K562 (cell line): ENCODE results near the gene CEP41. TPM values are rescaled to one million over a fixed set of nuclear protein-coding genes. Genes with fewer than 3 reads are reported as not detected.

ENCODE experiments used
- ATAC-seq: fragments of 200-7000 bp; cut with Tn5 transposase; 3 replicates; pipeline ENCODE4 v1.9.1; 2020; ENCODE audit warnings: moderate library complexity
- BruUV-seq: library from RNA; stranded (reverse); fragments of 400-500 nt; replicated peaks from 2 replicates; lab custom pipeline; 2021; lab: Mats Ljungman, UMichigan
- CTCF ChIA-PET: fragments of 300-600 bp; formaldehyde crosslinking; extraction: SDS; loops from one replicate; lab custom pipeline; 2021; ENCODE audit warnings: low intra/inter-chr PET ratio; lab: Yijun Ruan, JAX
- POLR2A ChIA-PET: fragments of 300-600, 350-650 bp; sonication (Branson Sonifier 250); formaldehyde crosslinking; extraction: SDS; loops from one replicate; lab custom pipeline; 2021; ENCODE audit warnings: antibody characterized with exemption, inconsistent platforms; lab: Yijun Ruan, JAX
- DNase-seq, 4 experiments: peaks; one replicate each; pipeline versions ENCODE4 v3.0.0 to v3.0.0-alpha.2; 2011 to 2018; ENCODE audit warnings: low spot score in 3 of 4, mixed read lengths in 3 of 4; ENCODE audit errors: extremely low read depth in 1 of 4
- FAIRE-seq: peaks from 2 replicates; lab custom pipeline; 2011; peaks lifted over from hg19 to GRCh38; lab: Jason Lieb, UNC
- H2AFZ ChIP-seq: 2 replicates; pipeline ENCODE4 v1.6.0; 2011; ENCODE audit warnings: low read depth, low read length, control low read depth, inconsistent platforms
- H3K27ac ChIP-seq: fragments of 200-600 bp; 3 replicates; pipeline ENCODE4 v1.8.0; 2011; ENCODE audit warnings: low read depth, mild to moderate bottlenecking, control low read depth, inconsistent platforms, low read length, moderate library complexity, mixed read lengths; ENCODE audit errors: extremely low read depth
- H3K27me3 ChIP-seq, 2 experiments: fragments of 300-600 bp in 1 of 2; 2 replicates in 1 of 2; 3 replicates in 1 of 2; pipeline versions ENCODE4 v1.6.0 to v1.8.0; 2011; ENCODE audit warnings: inconsistent platforms in 2 of 2, low read length in 2 of 2, mild to moderate bottlenecking in 1 of 2, mixed read lengths in 1 of 2, moderate library complexity in 1 of 2; ENCODE audit not compliant: control insufficient read depth in 2 of 2, insufficient read depth in 2 of 2
- H3K36me3 ChIP-seq: fragments of 300-600 bp; 3 replicates; pipeline ENCODE4 v1.8.0; 2011; ENCODE audit warnings: mild to moderate bottlenecking, low read length, inconsistent platforms; ENCODE audit not compliant: control insufficient read depth, insufficient read depth
- H3K4me1 ChIP-seq, 2 experiments: fragments of 200-600 bp in 1 of 2; replicated peaks in 1 of 2; 2 replicates in 1 of 2; 3 replicates in 1 of 2; pipeline versions ENCODE4 v1.5.1 to v1.8.0; 2011; ENCODE audit warnings: inconsistent platforms in 2 of 2, low read length in 2 of 2, mild to moderate bottlenecking in 1 of 2, mixed read lengths in 1 of 2, moderate library complexity in 1 of 2; ENCODE audit not compliant: control insufficient read depth in 2 of 2, insufficient read depth in 2 of 2
- H3K4me2 ChIP-seq: 2 replicates; pipeline ENCODE4 v1.6.1; 2011; ENCODE audit warnings: low read length, control low read depth, inconsistent platforms, mixed read lengths; ENCODE audit not compliant: insufficient read depth
- H3K4me3 ChIP-seq: fragments of 200-600 bp; sonication (generic), shearing (Covaris generic); 2 replicates; pipeline ENCODE4 v1.5.1; 2016; ENCODE audit warnings: control low read depth, inconsistent platforms
- H3K79me2 ChIP-seq: fragments of 200-600 bp; 3 replicates; pipeline ENCODE4 v1.8.0; 2011; ENCODE audit warnings: low read length, inconsistent platforms; ENCODE audit not compliant: control insufficient read depth, insufficient read depth
- H3K9ac ChIP-seq, 2 experiments: 2 replicates each; pipeline versions ENCODE4 v1.6.0 to v1.6.1; 2011; ENCODE audit warnings: low read depth in 2 of 2, low read length in 2 of 2, control low read depth in 1 of 2, inconsistent platforms in 1 of 2, mild to moderate bottlenecking in 1 of 2, mixed read lengths in 1 of 2; ENCODE audit not compliant: insufficient read depth in 1 of 2
- H3K9me1 ChIP-seq: one replicate; pipeline ENCODE4 v1.6.0; 2011; ENCODE audit warnings: inconsistent platforms, mild to moderate bottlenecking, low read length, moderate library complexity; ENCODE audit not compliant: control insufficient read depth, insufficient read depth
- H3K9me3 ChIP-seq: replicated peaks from 2 replicates; pipeline ENCODE4 v1.5.1; 2011; ENCODE audit warnings: low read depth, low read length, inconsistent platforms; ENCODE audit not compliant: control insufficient read depth, insufficient read depth
- H4K20me1 ChIP-seq: replicated peaks from 2 replicates; pipeline ENCODE4 v1.6.1; 2011; ENCODE audit warnings: low read length, inconsistent platforms, mixed read lengths; ENCODE audit not compliant: control insufficient read depth, insufficient read depth
- CBX8 ChIP-seq: fragments of 200-600 bp; sonication (generic); IDR thresholded peaks from 2 replicates; pipeline ENCODE4 v1.6.1; 2012; ENCODE audit warnings: borderline replicate concordance, mixed run types, low read depth, mild to moderate bottlenecking, moderate library complexity, mixed read lengths, low read length, control low read depth, inconsistent platforms; ENCODE audit not compliant: poor library complexity, severe bottlenecking; ENCODE audit errors: extremely low read depth
- DACH1 ChIP-seq: fragments of 450-650 bp; IDR thresholded peaks from 2 replicates; pipeline ENCODE4 v1.6.1; 2018; ENCODE audit not compliant: partially characterized antibody
- ETV6 ChIP-seq, 3 experiments: fragments of 150-350 bp in 1 of 3; sonication (generic) in 1 of 3; formaldehyde crosslinking in 1 of 3; IDR thresholded peaks; 2 replicates each; pipeline versions ENCODE4 v1.6.1 to v1.8.0; 2014 to 2022; ENCODE audit warnings: borderline replicate concordance in 2 of 3, low read depth in 2 of 3, antibody characterized with exemption in 1 of 3, low read length in 1 of 3, mild to moderate bottlenecking in 1 of 3, missing genetic modification reagents in 1 of 3
- POLR2AphosphoS5 ChIP-seq: IDR thresholded peaks from 2 replicates; pipeline ENCODE4 v1.6.1; 2011; ENCODE audit warnings: mild to moderate bottlenecking, low read depth, low read length, moderate library complexity; ENCODE audit not compliant: control insufficient read depth, insufficient read depth
- ZNF224 ChIP-seq: sonication (generic); formaldehyde crosslinking; IDR thresholded peaks from 2 replicates; pipeline ENCODE4 v1.8.0; 2022; ENCODE audit warnings: mild to moderate bottlenecking, missing genetic modification reagents
- ZNF232 ChIP-seq: sonication (generic); formaldehyde crosslinking; IDR thresholded peaks from 2 replicates; pipeline ENCODE4 v1.8.0; 2022; ENCODE audit warnings: mild to moderate bottlenecking, missing genetic modification reagents
- ZNF780A ChIP-seq: fragments of 250-450 bp; sonication (Bioruptor Pico); IDR thresholded peaks from 2 replicates; pipeline ENCODE4 v1.5.0; 2021; ENCODE audit warnings: mild to moderate bottlenecking
- WGBS: fragments of 100-300 bp; shearing (Covaris generic); methylation state at CpG from one replicate; pipeline ENCODE4 v1.1.6; 2016; ENCODE audit warnings: low coverage, mixed read lengths; ENCODE audit not compliant: insufficient coverage; ENCODE audit errors: missing lambda C conversion rate; 5-methylcytosine and 5-hydroxymethylcytosine counted together
- in situ Hi-C: fragments of 300-500 bp; cut with MboI; formaldehyde crosslinking; loops from 4 replicates; pipeline ENCODE4 v1.15.0; 2018; ENCODE audit warnings: inconsistent platforms, mixed read lengths
- intact Hi-C: fragments of 100-400 bp; cut with micrococcal nuclease; formaldehyde crosslinking; loops from 2 replicates; pipeline ENCODE4 v1.14.2; 2022
- polyA plus RNA-seq, 8 experiments: library from polyadenylated mRNA; depleted of rRNA in 4 of 8; stranded (reverse) in 5 of 8; unstranded in 3 of 8; fragments of >200 nt; fragmentation: Nextera tagmentation in 2 of 8; fragmentation: Illumina TruSeq in 1 of 8; extraction: Ambion mirVana in 2 of 8; extraction: Trizol in 1 of 8; gene quantifications; 2 replicates each; pipeline versions ENCODE4 v1.2.1 to v1.2.3, GENCODE V29; 2011 to 2014; ENCODE audit warnings: inconsistent platforms in 1 of 8, missing spikeins in 1 of 8
- total RNA-seq, 7 experiments: library from RNA; depleted of rRNA in 6 of 7; stranded (reverse); fragments of >200 nt in 6 of 7; fragmentation: Illumina TruSeq in 2 of 7; extraction: Trizol in 2 of 7; gene quantifications; 2 replicates each; pipeline versions ENCODE4 v1.2.1 to v1.2.3, GENCODE V29; 2011 to 2021; ENCODE audit warnings: low replicate concordance in 1 of 7
- TF ChIP-seq, protein P1 (sequence below): sonication (generic); formaldehyde crosslinking; IDR thresholded peaks from 2 replicates; pipeline ENCODE4 v1.8.0; 2022; ENCODE audit warnings: missing genetic modification reagents, mild to moderate bottlenecking, borderline replicate concordance

The CEP41 gene
- total and polyA plus RNA-seq, 9 of the 15 experiments (the other 6 are each of a cell fraction or from before 2014, with no cell fraction given) = 1.5 to 15.5 (median 6.4) TPM

- H3K79me2 ChIP-seq = no peaks in the 10 kb centered on the region
- DNase-seq (no peak), ATAC-seq (no peak), FAIRE-seq (no peak)
- H3K4me3 ChIP-seq = no peak overlapping the region
- H3K4me2 ChIP-seq = no peak overlapping the region
- H3K4me1 ChIP-seq = no peaks in the 10 kb centered on the region
- no peak overlapping the region for H2AFZ ChIP-seq
- no peaks in the 10 kb centered on the region for H3K36me3 ChIP-seq
- peaks cover 0 to 4% of the 10 kb centered on the region in 2 experiments; a peak in 3 of 5 replicates for H3K27me3 ChIP-seq
- intact Hi-C loops = no loop called here
- in situ Hi-C loops = no loop called here
- H3K27ac ChIP-seq = no peak overlapping the region
- no peaks in the 10 kb centered on the region for H3K9me3 ChIP-seq
- WGBS = 31% methylated on average over 4 of the region's 4 CpGs
- TF ChIP-seq CBX8 = no peak
- peak; percentile 73 for TF ChIP-seq DACH1
- TF ChIP-seq, protein P1, sequence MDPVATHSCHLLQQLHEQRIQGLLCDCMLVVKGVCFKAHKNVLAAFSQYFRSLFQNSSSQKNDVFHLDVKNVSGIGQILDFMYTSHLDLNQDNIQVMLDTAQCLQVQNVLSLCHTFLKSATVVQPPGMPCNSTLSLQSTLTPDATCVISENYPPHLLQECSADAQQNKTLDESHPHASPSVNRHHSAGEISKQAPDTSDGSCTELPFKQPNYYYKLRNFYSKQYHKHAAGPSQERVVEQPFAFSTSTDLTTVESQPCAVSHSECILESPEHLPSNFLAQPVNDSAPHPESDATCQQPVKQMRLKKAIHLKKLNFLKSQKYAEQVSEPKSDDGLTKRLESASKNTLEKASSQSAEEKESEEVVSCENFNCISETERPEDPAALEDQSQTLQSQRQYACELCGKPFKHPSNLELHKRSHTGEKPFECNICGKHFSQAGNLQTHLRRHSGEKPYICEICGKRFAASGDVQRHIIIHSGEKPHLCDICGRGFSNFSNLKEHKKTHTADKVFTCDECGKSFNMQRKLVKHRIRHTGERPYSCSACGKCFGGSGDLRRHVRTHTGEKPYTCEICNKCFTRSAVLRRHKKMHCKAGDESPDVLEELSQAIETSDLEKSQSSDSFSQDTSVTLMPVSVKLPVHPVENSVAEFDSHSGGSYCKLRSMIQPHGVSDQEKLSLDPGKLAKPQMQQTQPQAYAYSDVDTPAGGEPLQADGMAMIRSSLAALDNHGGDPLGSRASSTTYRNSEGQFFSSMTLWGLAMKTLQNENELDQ (CRISPR knock-in tag) = 0 out of 2 replicates have a peak, but pooled peaks have one; percentile 71
- TF ChIP-seq ETV6 (IDR thresholded peaks at IDR 0.05; ENCODE audit: borderline replicate concordance in 1 of 2, low read depth in 2 of 2, low read length in 1 of 2) = no peak
- TF ChIP-seq ETV6 (CRISPR knock-in tag; IDR thresholded peaks at IDR 0.05; ENCODE audit: borderline replicate concordance) = peak; percentile 65; the same call in 1 of the 2 replicates
- TF ChIP-seq ZNF780A (CRISPR knock-in tag) = no peak
- 0 out of 2 replicates have a peak, but pooled peaks have one; percentile 43 for TF ChIP-seq ZNF224 (CRISPR knock-in tag)
- TF ChIP-seq ZNF232 (CRISPR knock-in tag) = 0 out of 2 replicates have a peak, but pooled peaks have one; percentile 26
- no peak for TF ChIP-seq POLR2AphosphoS5
- no peaks in the 10 kb centered on the region for H3K9me1 ChIP-seq
- BruUV-seq = no TSS peak
- ChIA-PET POLR2A (interaction anchor here (0.6 to 1.8 kb wide), 3 partner anchors 13 to 159 kb away, joined by 3 to 4 read pairs (median 3); no protein-coding TSS in a partner anchor), CTCF (no interaction called here)
- H3K9ac ChIP-seq = no peak overlapping the region
- H4K20me1 ChIP-seq = no peaks in the 10 kb centered on the region
These were observed 27.6 kb downstream of the CEP41 start for GRCh38 chr7:130413201-130413600.
